Measurements from ENCODE around the gene DENND4A. TPM values are rescaled to one million over a fixed set of nuclear protein-coding genes. Genes with fewer than 3 reads are reported as not detected.
"Not testable (repeated sequence)": the region's sequence is repeated elsewhere in the genome, so short reads cannot be mapped to it uniquely, and the experiment has no call there.

Gene DENND4A
- total RNA-seq, 1 donor from 2014 or later: 17.1 TPM

DNA sequence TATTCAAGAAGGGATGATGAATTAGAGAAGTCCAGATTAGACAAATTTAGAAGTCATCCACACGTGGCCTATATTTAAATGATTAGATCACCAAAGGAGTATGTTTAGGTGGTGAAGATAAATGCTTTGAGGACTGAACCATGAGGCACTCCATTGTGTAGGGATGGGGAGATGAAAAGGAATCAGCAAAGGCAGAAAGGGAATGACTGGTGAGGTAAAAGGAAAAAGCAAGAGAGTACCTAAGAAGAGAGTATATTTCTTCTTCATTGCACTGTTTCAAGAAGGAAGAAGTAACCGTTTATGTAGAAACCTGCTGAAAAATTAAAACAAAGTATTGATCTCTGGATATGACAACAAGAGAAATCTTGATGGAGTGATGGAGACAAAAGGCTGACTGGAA lies 40.7 kb downstream of the DENND4A start:
- Mint-ChIP-seq H3K27ac (ENCODE audit: unreplicated experiment) (no peak overlapping the region), H3K9me3 (ENCODE audit: unreplicated experiment) (no peaks in the 10 kb centered on the region), H3K4me1 (ENCODE audit: unreplicated experiment) (no peaks in the 10 kb centered on the region), H3K36me3 (ENCODE audit: low read depth, unreplicated experiment) (no peaks in the 10 kb centered on the region), H3K27me3 (ENCODE audit: unreplicated experiment) (peaks cover 1% of the 10 kb centered on the region), H3K4me3 (ENCODE audit: unreplicated experiment) (no peak overlapping the region)
- TF ChIP-seq, protein P1, sequence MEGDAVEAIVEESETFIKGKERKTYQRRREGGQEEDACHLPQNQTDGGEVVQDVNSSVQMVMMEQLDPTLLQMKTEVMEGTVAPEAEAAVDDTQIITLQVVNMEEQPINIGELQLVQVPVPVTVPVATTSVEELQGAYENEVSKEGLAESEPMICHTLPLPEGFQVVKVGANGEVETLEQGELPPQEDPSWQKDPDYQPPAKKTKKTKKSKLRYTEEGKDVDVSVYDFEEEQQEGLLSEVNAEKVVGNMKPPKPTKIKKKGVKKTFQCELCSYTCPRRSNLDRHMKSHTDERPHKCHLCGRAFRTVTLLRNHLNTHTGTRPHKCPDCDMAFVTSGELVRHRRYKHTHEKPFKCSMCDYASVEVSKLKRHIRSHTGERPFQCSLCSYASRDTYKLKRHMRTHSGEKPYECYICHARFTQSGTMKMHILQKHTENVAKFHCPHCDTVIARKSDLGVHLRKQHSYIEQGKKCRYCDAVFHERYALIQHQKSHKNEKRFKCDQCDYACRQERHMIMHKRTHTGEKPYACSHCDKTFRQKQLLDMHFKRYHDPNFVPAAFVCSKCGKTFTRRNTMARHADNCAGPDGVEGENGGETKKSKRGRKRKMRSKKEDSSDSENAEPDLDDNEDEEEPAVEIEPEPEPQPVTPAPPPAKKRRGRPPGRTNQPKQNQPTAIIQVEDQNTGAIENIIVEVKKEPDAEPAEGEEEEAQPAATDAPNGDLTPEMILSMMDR (IDR thresholded peaks at IDR 0.05; ENCODE audit: unreplicated experiment): no peak
- no peak for DNase-seq (ENCODE audit: low spot score)

DNA sequence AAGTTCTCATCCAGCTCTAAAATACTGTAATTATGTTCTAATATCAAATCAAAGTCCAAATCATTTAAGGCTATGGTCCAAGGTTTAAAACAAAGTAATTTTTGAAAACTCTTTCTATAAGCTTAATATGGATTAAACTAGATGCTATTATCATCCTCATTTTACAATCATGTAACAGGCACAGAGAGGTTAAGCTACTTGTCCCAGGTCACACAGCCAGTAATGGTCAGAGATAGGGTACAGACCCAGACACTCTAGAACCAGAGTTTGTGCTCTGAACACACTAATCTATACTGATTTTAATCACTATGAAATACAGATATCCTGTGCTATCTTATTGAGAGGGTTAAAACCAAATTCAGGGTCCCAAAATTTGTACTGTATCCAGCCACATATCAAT lies 44.8 kb downstream of the DENND4A start:
- TF ChIP-seq, protein P1 (IDR thresholded peaks at IDR 0.05; ENCODE audit: unreplicated experiment): no peak
- H3K27ac Mint-ChIP-seq (ENCODE audit: unreplicated experiment): no peak overlapping the region

DNA sequence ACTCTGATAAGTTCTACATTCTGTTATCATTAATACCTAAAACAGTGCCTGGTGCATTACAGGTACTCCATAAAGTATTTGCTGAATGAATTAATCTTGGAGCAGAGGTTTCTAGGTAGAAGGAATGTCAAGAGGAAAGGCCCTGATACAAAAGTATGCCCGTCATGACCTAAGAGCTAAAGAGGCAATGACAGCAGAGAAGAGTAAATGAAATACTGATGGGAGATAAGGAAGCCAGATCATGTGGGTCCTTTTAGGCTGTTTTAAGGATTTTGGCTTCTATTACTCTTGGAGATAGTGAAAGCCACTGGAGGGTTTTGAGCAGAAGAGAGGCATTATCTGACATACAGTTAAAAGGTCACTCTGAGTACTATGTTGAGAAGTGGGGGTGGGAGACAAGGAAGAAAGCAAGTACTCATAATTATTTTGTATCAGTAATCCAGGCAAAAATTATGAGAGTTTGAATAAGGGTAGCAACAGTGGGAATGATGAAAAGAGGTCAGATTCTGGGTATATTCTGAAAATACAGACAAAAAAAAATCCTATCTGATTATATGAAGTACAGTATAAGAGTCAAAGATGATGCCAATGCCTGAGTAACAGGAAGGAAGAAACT lies 48.3 kb downstream of the DENND4A start:
- TF ChIP-seq, protein P1 (IDR thresholded peaks at IDR 0.05; ENCODE audit: unreplicated experiment): no peak
- no peaks in the 10 kb centered on the region for H3K9me3 Mint-ChIP-seq (ENCODE audit: unreplicated experiment)
- H3K27me3 Mint-ChIP-seq (ENCODE audit: unreplicated experiment): no peaks in the 10 kb centered on the region
- H3K4me1 Mint-ChIP-seq (ENCODE audit: unreplicated experiment): peaks cover 6% of the 10 kb centered on the region
- no peak overlapping the region for H3K4me3 Mint-ChIP-seq (ENCODE audit: unreplicated experiment)
- no peak for DNase-seq (ENCODE audit: low spot score)
- no peak overlapping the region for H3K27ac Mint-ChIP-seq (ENCODE audit: unreplicated experiment)
- no peaks in the 10 kb centered on the region for H3K36me3 Mint-ChIP-seq (ENCODE audit: low read depth, unreplicated experiment)

More for the DNA sequence above, 44.8 kb downstream of the DENND4A start:
- no peak for DNase-seq (ENCODE audit: low spot score)
- Mint-ChIP-seq H3K36me3 (ENCODE audit: low read depth, unreplicated experiment) (no peaks in the 10 kb centered on the region), H3K9me3 (ENCODE audit: unreplicated experiment) (no peaks in the 10 kb centered on the region), H3K4me1 (ENCODE audit: unreplicated experiment) (peaks cover 6% of the 10 kb centered on the region), H3K27me3 (ENCODE audit: unreplicated experiment) (peaks cover 1% of the 10 kb centered on the region), H3K4me3 (ENCODE audit: unreplicated experiment) (no peak overlapping the region)

DNA sequence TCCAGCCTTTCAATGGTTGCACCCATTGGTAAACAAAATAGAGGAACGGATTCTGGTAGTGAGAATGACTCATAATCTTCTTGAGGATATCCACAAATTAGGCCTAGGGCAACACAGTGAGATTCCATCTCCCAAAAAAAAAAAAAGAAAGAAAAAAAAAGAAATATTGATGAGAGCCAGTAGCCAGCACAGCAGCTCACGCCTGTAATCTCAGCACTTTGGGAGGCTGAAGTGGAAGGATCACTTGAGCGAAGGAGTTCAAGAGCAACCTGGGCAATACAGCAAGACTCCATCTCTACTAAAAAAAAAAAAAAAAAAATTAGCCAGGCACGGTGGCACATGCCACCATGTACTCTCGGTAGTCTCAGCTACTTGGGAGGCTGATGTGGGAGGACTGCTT lies 51.9 kb downstream of the DENND4A start:
- DNase-seq (ENCODE audit: low spot score): no peak
- peaks cover 6% of the 10 kb centered on the region for H3K4me1 Mint-ChIP-seq (ENCODE audit: unreplicated experiment)

DNA sequence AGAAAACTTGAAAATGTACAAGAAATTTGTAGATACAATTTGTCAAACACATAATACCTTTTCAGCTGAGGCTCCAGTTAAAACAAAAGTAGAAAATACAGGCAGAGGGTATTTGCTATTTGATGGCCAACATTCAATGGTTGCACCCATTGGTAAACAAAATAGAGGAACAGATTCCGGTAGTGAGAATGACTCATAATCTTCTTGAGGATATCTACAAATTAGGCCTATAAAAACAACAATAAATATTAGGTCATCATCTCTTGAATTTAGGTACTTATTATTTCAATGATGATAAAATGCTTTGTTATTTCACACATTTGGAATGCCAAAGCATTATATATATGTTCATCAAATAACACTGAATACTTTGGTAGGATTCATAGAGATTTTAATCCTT lies 53.4 kb downstream of the DENND4A start:
- Mint-ChIP-seq H3K9me3 (ENCODE audit: unreplicated experiment) (no peaks in the 10 kb centered on the region), H3K27me3 (ENCODE audit: unreplicated experiment) (no peaks in the 10 kb centered on the region), H3K36me3 (ENCODE audit: low read depth, unreplicated experiment) (peaks cover 4% of the 10 kb centered on the region), H3K27ac (ENCODE audit: unreplicated experiment) (no peak overlapping the region), H3K4me3 (ENCODE audit: unreplicated experiment) (no peak overlapping the region), H3K4me1 (ENCODE audit: unreplicated experiment) (peaks cover under 1% of the 10 kb centered on the region)
- TF ChIP-seq, protein P1 (IDR thresholded peaks at IDR 0.05; ENCODE audit: unreplicated experiment): no peak
- no peak for DNase-seq (ENCODE audit: low spot score)

More for the DNA sequence above, 51.9 kb downstream of the DENND4A start:
- H3K27me3 Mint-ChIP-seq (ENCODE audit: unreplicated experiment): no peaks in the 10 kb centered on the region
- H3K9me3 Mint-ChIP-seq (ENCODE audit: unreplicated experiment): no peaks in the 10 kb centered on the region
- no peak overlapping the region for H3K27ac Mint-ChIP-seq (ENCODE audit: unreplicated experiment)
- H3K36me3 Mint-ChIP-seq (ENCODE audit: low read depth, unreplicated experiment): no peaks in the 10 kb centered on the region
- TF ChIP-seq, protein P1 (IDR thresholded peaks at IDR 0.05; ENCODE audit: unreplicated experiment): no peak
- no peak overlapping the region for H3K4me3 Mint-ChIP-seq (ENCODE audit: unreplicated experiment)

DNA sequence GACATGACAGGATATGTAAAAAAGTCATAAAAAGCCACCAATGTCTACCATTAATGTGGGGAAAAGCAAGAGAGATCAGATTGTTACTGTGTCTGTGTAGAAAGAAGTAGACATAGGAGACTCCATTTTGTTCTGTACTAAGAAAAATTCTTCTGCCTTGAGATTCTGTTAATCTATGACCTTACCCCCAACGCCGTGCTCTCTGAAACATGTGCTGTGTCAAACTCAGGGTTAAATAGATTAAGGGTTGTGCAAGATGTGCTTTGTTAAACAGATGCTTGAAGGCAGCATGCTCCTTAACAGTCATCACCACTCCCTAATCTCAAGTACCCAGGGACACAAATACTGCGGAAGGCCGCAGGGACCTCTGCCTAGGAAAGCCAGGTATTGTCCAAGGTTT lies 58.5 kb downstream of the DENND4A start:
- not testable (repeated sequence) for DNase-seq (ENCODE audit: low spot score); H3K4me1 Mint-ChIP-seq (ENCODE audit: unreplicated experiment); H3K9me3 Mint-ChIP-seq (ENCODE audit: unreplicated experiment); H3K4me3 Mint-ChIP-seq (ENCODE audit: unreplicated experiment); H3K27me3 Mint-ChIP-seq (ENCODE audit: unreplicated experiment); H3K36me3 Mint-ChIP-seq (ENCODE audit: low read depth, unreplicated experiment); H3K27ac Mint-ChIP-seq (ENCODE audit: unreplicated experiment)

Data from endothelial cell (in vitro differentiated cells).